ENCODE results near the gene FOXP2.
"Not testable (repeated sequence)": the region's sequence is repeated elsewhere in the genome, so short reads cannot be mapped to it uniquely, and the experiment has no call there.

Gene FOXP2

GRCh38 chr7:114414156-114415063 is at the start of gene FOXP2:
TSS of gene FOXP2 (plus strand) at chr7:114414815. CDS start at chr7:114426512, 11,697 bp downstream.
- intact Hi-C loops (cut with DNase I): loop anchor here (10.0 kb wide), 1 partner anchor 330 kb away; no protein-coding TSS in a partner anchor

DNA sequence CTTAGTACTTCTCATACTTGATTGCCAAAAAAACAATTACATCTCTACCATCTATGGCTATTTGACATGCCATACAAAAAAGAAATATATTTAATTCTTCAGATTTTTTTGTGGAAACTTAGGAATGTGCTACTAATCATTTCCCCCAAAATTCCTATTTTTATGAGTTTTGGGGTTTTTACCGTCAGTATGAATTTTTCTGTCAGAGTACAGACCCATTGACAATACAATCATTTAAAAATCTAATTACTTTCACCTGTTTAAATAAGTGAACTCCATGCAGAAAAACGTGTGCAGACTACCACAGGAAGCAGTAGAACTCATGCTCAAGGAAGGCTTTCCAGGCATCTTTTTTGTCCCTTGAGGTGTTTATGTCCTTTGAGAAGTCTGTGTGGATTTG is 48.8 kb upstream of the FOXP2 start:
- intact Hi-C loops (cut with DNase I): no loop called here
- no peak for DNase-seq

More at GRCh38 chr7:114414156-114415063, at the start of gene FOXP2:
- no peak for DNase-seq

GRCh38 chr7:114368492-114368891 is 46.1 kb upstream of the FOXP2 start:
- intact Hi-C loops (cut with DNase I): no loop called here

DNA sequence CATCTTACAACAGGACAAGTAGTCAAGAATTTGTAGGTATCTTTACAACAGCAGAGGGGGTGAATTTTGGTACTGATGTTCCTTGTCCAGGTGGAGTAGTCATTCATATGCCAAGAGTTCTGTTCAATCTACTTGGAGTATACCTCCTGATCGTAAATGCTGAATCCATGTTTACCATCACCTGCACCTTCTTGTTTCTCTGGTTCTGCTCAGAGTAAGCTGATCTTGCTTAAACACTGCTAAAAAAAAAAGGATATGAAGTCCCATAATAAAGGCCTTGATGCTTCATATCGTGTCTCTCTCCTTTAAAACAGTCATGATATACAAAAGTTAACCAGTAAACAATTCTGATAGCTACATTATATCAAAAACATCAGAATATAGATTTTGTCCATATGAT is 45.3 kb upstream of the FOXP2 start:
- no peak for DNase-seq
- intact Hi-C loops (cut with DNase I): no loop called here

More at GRCh38 chr7:114368492-114368891, 46.1 kb upstream of the FOXP2 start:
- DNase-seq: no peak

- no peak for DNase-seq
- intact Hi-C loops (cut with DNase I): no loop called here
Measured at GRCh38 chr7:114372619-114373018, 42.0 kb upstream of the FOXP2 start.

- no peak for DNase-seq
- intact Hi-C loops (cut with DNase I): no loop called here
Measured at GRCh38 chr7:114375907-114376306, 38.7 kb upstream of the FOXP2 start.

GRCh38 chr7:114383946-114384345 is 30.7 kb upstream of the FOXP2 start:
- DNase-seq: not testable (repeated sequence)

DNA sequence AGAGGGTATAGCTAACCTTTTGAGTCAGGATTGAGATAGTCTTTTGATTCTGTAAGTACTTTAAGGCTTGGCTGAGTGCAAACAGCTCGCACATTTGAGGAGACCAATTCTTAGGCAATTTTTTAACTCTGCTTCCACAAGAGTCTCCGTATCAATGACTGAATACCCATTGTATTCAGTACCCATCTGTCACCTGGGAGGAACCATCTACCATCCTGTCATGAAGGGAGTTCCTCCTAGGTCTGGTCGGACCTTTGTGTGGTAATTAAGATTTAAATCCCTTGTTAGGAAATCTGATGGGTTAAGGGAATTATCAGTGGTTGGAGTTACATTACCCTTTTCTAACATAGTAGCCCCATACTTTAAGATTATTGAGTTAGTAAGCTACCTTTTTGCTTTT is 30.3 kb upstream of the FOXP2 start:
- DNase-seq; intact Hi-C loops (cut with DNase I): not testable (repeated sequence)

More at GRCh38 chr7:114383946-114384345, 30.7 kb upstream of the FOXP2 start:
- intact Hi-C loops (cut with DNase I): not testable (repeated sequence)

GRCh38 chr7:114388021-114388420 is 26.6 kb upstream of the FOXP2 start:
- no peak for DNase-seq
- intact Hi-C loops (cut with DNase I): no loop called here

- no peak for DNase-seq
- intact Hi-C loops (cut with DNase I): no loop called here
Measured at GRCh38 chr7:114392686-114393085, 21.9 kb upstream of the FOXP2 start.

DNA sequence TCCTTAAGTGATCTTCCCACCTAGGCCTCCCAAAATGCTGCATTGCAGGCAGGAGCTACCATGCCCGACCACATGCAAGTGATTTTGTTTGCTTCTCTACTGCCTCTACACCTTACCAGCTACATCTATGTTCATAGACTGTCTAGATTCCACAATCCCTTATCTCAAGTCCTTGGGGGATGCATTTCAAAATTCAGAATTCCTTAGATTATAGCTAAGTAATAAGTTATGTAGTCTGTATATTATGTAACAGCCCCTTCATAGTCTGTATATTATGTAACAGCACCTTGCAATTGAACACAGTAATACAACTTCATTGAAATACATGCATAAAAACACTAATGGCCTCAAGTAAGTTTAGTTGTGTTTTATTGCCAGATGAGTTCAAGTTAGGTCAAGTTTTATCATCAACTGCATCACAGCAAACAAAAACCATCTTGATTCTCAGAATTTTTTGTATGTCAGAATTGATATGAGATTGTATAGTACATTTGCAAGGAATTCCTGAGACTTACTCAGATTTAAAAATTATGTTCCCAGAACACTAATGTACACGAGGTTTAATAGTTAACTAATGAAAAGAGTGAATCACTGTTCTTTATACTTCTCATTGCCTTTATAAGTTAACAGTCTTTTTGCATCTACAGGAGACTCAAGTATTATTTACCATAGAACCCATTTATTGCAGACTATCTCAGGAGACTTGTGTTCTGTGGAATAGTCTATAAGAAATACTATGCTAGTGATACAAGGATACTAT is 11.6 kb upstream of the FOXP2 start:
- intact Hi-C loops (cut with DNase I): no loop called here
- DNase-seq: no peak

GRCh38 chr7:114405427-114405826 is 9.2 kb upstream of the FOXP2 start:
- intact Hi-C loops (cut with DNase I): no loop called here
- no peak for DNase-seq

- no peak for DNase-seq
- intact Hi-C loops (cut with DNase I): loop anchor here (10.0 kb wide), 1 partner anchor 325 kb away; no protein-coding TSS in a partner anchor
Measured at GRCh38 chr7:114409750-114410149, 4.9 kb upstream of the FOXP2 start.

DNA sequence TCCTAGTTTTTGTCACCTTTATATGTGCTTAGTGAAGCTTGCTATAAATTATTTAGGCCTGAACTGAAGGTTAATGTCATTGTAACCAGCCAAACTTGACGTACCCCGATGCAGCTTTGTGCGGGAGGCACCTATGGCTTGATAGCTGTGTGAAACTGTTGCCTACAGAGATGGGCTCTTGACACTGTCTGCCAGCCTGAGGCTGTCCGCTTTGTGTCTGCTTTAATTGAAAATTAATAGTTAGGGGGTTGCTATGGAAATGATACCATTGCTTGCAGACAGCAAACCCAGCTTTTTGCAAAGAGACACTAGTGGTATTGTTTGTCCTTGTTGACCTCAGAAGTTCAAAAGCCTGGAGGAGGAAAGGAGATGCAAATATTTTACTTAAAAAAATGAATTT is 2.1 kb upstream of the FOXP2 start:
- intact Hi-C loops (cut with DNase I): loop anchor here (10.0 kb wide), 1 partner anchor 328 kb away; no protein-coding TSS in a partner anchor
- DNase-seq: no peak

- intact Hi-C loops (cut with DNase I): loop anchor here (10.0 kb wide), 1 partner anchor 329 kb away; no protein-coding TSS in a partner anchor
- DNase-seq: no peak
Measured at GRCh38 chr7:114413761-114414155, 857 bp upstream of the FOXP2 start.

DNA sequence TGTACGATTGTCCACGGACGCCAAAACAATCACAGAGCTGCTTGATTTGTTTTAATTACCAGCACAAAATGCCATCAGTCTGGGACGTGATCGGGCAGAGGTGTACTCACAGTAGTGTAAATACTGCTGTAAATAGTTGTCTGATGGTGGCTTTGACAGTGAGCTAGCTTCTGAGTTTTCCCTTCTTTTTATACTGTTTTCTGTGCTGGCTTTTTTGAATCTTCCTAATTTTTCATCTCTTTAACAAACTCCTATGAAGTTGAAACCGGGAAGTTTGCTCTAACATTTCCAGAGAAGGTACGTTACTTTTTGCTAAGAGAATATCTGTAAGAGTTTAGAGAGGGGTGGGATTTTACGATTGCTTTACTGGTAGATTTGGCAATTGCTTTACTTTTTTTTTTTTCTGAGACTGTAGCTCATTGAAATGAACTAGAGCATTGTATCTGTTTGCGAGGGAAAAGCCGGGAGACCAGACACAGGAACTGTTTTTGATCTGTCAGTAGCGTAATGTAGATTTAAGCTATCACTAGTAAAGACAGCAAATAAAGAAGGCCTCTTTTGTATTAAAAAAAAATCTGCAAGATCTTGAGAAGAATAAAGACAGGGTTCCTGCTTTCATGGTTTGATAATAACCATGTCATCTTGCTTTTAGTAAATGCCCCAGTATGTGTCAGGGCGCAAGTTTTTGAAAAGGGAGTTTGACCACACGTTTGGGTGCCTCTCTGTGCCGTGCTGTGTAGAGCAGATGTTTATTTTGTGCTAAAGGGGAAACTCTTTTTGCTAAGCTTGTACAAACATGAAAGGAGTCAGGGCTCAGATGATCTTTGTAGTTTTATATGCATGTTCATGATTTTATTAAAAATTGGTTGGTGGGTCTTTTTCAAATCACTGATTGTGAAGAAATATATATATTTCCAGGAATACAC is 712 bp downstream of the FOXP2 start:
- DNase-seq: no peak
- intact Hi-C loops (cut with DNase I): loop anchor here (10.0 kb wide), 1 partner anchor 331 kb away; no protein-coding TSS in a partner anchor

DNA sequence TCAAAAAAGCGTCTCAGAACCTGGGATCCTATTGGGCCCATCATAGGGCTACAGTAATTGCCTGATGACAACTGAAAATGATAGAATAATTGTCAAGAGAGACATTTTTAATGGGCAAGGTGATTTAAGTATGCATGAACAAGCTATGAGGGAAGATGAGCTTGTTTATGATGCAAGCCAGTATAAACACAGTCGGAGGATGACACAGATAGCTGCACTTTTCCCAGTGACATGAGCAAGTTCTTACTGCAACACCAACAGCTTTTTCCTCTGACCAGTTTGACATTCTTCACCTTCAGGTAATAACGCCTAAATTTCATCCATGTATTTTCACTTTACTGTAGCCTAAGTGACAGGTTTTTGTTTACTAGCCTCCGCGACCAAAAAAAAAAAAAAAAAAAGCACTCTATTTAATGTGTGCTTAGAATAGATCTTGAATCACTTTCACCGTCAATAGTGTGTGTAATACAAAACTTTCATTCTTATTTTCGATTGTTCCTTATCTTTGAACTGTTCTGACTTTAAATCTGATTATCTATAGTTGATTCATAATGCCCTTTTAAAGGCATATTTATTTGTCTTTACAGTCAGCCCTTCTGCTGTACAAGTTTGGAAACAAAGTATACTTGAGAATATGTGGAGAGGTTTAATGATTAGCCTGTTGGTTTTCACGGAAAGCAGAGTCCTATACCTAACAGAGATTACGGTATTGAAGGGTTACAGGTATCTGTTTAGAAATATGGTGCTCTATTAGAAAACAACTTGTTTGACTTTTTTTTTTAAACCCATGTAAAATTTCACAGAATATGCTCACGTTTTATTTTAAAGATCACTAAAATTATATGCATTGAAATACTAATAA is 1.7 kb downstream of the FOXP2 start:
- intact Hi-C loops (cut with DNase I): loop anchor here (10.0 kb wide), 1 partner anchor 332 kb away; no protein-coding TSS in a partner anchor
- no peak for DNase-seq

DNA sequence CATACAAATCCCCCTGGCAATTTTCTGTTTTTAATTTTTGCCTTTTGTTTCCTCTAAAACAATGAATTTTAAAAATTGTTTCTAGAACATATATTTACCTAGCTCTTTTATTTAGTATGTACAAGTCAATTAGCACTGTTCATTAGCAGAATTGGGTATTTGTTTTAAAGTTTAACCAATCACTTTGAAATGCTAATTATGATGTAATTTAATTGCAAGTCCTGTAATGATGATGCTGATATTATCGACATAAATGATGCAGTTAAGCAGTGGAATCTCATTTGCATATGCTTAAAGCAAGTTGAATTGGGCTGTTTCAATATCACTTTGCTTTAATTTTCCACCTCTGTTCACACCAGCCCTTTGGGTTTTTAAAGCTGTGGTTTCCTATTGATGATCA is 2.7 kb downstream of the FOXP2 start:
- no peak for DNase-seq
- intact Hi-C loops (cut with DNase I): loop anchor here (10.0 kb wide), 1 partner anchor 332 kb away; no protein-coding TSS in a partner anchor
